Thyroid gland (tissue), 4 donors: ENCODE data around the gene CCDC34.

ENCODE experiments used
- POLR2A ChIP-seq, 2 donors: fragments of 450-650 bp; IDR thresholded peaks; one replicate each; pipeline ENCODE4 v1.6.1; 2017; ENCODE audit warnings: antibody characterized with exemption in 2 of 2, mild to moderate bottlenecking in 2 of 2, moderate library complexity in 1 of 2
- TF ChIP-seq, protein P1 (sequence below), 6 experiments: fragments of 200-600 bp in 3 of 6; fragments of 450-650 bp in 3 of 6; sonication (generic) in 3 of 6; IDR thresholded peaks; one replicate each; pipeline ENCODE4 v1.5.1; 2016 to 2019; ENCODE audit warnings: antibody characterized with exemption in 6 of 6, mild to moderate bottlenecking in 2 of 6, inconsistent platforms in 1 of 6, moderate library complexity in 1 of 6

GRCh38 chr11:27384227-27384626, 21.2 kb upstream of the CCDC34 start:
- TF ChIP-seq, protein P1, sequence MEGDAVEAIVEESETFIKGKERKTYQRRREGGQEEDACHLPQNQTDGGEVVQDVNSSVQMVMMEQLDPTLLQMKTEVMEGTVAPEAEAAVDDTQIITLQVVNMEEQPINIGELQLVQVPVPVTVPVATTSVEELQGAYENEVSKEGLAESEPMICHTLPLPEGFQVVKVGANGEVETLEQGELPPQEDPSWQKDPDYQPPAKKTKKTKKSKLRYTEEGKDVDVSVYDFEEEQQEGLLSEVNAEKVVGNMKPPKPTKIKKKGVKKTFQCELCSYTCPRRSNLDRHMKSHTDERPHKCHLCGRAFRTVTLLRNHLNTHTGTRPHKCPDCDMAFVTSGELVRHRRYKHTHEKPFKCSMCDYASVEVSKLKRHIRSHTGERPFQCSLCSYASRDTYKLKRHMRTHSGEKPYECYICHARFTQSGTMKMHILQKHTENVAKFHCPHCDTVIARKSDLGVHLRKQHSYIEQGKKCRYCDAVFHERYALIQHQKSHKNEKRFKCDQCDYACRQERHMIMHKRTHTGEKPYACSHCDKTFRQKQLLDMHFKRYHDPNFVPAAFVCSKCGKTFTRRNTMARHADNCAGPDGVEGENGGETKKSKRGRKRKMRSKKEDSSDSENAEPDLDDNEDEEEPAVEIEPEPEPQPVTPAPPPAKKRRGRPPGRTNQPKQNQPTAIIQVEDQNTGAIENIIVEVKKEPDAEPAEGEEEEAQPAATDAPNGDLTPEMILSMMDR (IDR thresholded peaks at IDR 0.05): no peak
- no peak for TF ChIP-seq POLR2A (IDR thresholded peaks at IDR 0.05)
